ENCODE data around the gene ASMTL. TPM values are rescaled to one million over a fixed set of nuclear protein-coding genes. Genes with fewer than 3 reads are reported as not detected.
A peak's percentile ranks its signal among the peaks of the same experiment; 100 is the strongest.

ASMTL gene
- total and polyA plus RNA-seq, 2 of the 13 experiments (the other 11 are each of a cell fraction or from before 2014, with no cell fraction given) = 5.6 to 16.3 TPM

GRCh38 chrX:1435241-1435895, 17.3 kb downstream of the ASMTL start:
- no peak overlapping the region for H3K27ac ChIP-seq (ENCODE audit: extremely low read length, insufficient read depth, low read length)
- no peak for FAIRE-seq
- H3K27me3 ChIP-seq (ENCODE audit: control insufficient read depth in 1 of 2, insufficient read depth in 2 of 2, low read length in 2 of 2) = no peaks in the 10 kb centered on the region
- H3K79me2 ChIP-seq (ENCODE audit: insufficient read depth, low read length) = no peaks in the 10 kb centered on the region
- BruUV-seq (replicated peaks) = no TSS peak
- no peaks in the 10 kb centered on the region for H3K9me3 ChIP-seq (ENCODE audit: low read length)
- CTCF ChIA-PET (ENCODE audit: low intra/inter-chr PET ratio, low total read pairs) = no interaction called here
- TF ChIP-seq ZNF34 (CRISPR knock-in tag; IDR thresholded peaks at IDR 0.05; ENCODE audit: borderline replicate concordance) (no peak), ZNF674 (CRISPR knock-in tag; IDR thresholded peaks at IDR 0.05; ENCODE audit: low read depth) (no peak), KDM5A (IDR thresholded peaks at IDR 0.05; ENCODE audit: borderline replicate concordance, low read length) (no peak), MEIS1 (CRISPR knock-in tag; IDR thresholded peaks at IDR 0.05; ENCODE audit: borderline replicate concordance) (no peak), FOXJ3 (CRISPR knock-in tag; IDR thresholded peaks at IDR 0.05; ENCODE audit: borderline replicate concordance) (no peak), ZNF33A (CRISPR knock-in tag; IDR thresholded peaks at IDR 0.05; ENCODE audit: borderline replicate concordance) (no peak), SALL2 (CRISPR knock-in tag; IDR thresholded peaks at IDR 0.05) (no peak), ZIK1 (CRISPR knock-in tag; IDR thresholded peaks at IDR 0.05; ENCODE audit: borderline replicate concordance, low read depth) (no peak), CBX2 (IDR thresholded peaks at IDR 0.05; ENCODE audit: low read depth, low read length) (no peak), CBX2 (CRISPR knock-in tag; IDR thresholded peaks at IDR 0.05; ENCODE audit: low read depth) (no peak), ATRX (CRISPR knock-in tag; IDR thresholded peaks at IDR 0.05; ENCODE audit: borderline replicate concordance) (no peak), ZNF652 (CRISPR knock-in tag; IDR thresholded peaks at IDR 0.05; ENCODE audit: borderline replicate concordance, low read depth) (no peak), KAT7 (CRISPR knock-in tag; IDR thresholded peaks at IDR 0.05; ENCODE audit: borderline replicate concordance) (no peak), ZBED4 (CRISPR knock-in tag; IDR thresholded peaks at IDR 0.05; ENCODE audit: borderline replicate concordance) (no peak), ZNF350 (CRISPR knock-in tag; IDR thresholded peaks at IDR 0.05; ENCODE audit: borderline replicate concordance, low read depth) (no peak), ZKSCAN8 (CRISPR knock-in tag; IDR thresholded peaks at IDR 0.05; ENCODE audit: borderline replicate concordance) (no peak), KDM4B (CRISPR knock-in tag; IDR thresholded peaks at IDR 0.05) (no peak), EEA1 (CRISPR knock-in tag; IDR thresholded peaks at IDR 0.05; ENCODE audit: borderline replicate concordance) (no peak)
- H3K4me1 ChIP-seq (ENCODE audit: insufficient read depth, low read length) = no peaks in the 10 kb centered on the region
- peaks cover 2 to 6% of the 10 kb centered on the region in 2 experiments; a peak in 3 of 5 replicates for H3K36me3 ChIP-seq (replicated peaks in 1 of 2; ENCODE audit: control insufficient read depth in 1 of 2, insufficient read depth in 2 of 2, low read length in 2 of 2)
- no peak overlapping the region for H2AFZ ChIP-seq (ENCODE audit: low read length)
- ATAC-seq = peak; percentile 12; the same call in 2 of the 3 replicates
- no peaks in the 10 kb centered on the region for H4K20me1 ChIP-seq (ENCODE audit: insufficient read depth, low read length)
- WGBS (ENCODE audit: low lambda C conversion rate) = 92% methylated on average over 8 of the region's 20 CpGs
- DNase-seq (ENCODE audit: low spot score) = no peak
- POLR2A ChIA-PET = no interaction called here
- intact Hi-C loops (cut with micrococcal nuclease; ENCODE audit: unreplicated experiment) = no loop called here
- in situ Hi-C loops (cut with HindIII; ENCODE audit: extremely low pct_ligation_motif_present, low pct_unique_long_range_greater_than_20kb) = no loop called here
- no peak overlapping the region for H3K9ac ChIP-seq (ENCODE audit: insufficient read depth, low read depth, low read length)
- no peak overlapping the region for H3K4me3 ChIP-seq (replicated peaks in 1 of 3; ENCODE audit: insufficient read depth in 1 of 3, low read depth in 2 of 3, low read length in 3 of 3)
- H3K4me2 ChIP-seq (ENCODE audit: low read depth, low read length) = no peak overlapping the region
